Naive thymus-derived CD4-positive, alpha-beta T cell (primary cell): ENCODE measurements around the gene ST6GALNAC1. TPM values are rescaled to one million over a fixed set of nuclear protein-coding genes. Genes with fewer than 3 reads are reported as not detected.
A peak's percentile ranks its signal among the peaks of the same experiment; 100 is the strongest.
"Not testable (repeated sequence)": the region's sequence is repeated elsewhere in the genome, so short reads cannot be mapped to it uniquely, and the experiment has no call there.

Experiments used
- ATAC-seq: fragments of 150-1000 bp; cut with Tn5 transposase; 2 replicates; pipeline ENCODE4 v1.10.0; 2021; ENCODE audit warnings: mild to moderate bottlenecking, moderate library complexity
- CTCF ChIA-PET: fragments of 350-600 bp; sonication (Branson Sonifier 250); formaldehyde crosslinking; loops from one replicate; lab custom pipeline; 2021; ENCODE audit warnings: antibody characterized with exemption; lab: Charles Lee
- POLR2A ChIA-PET: fragments of 350-600 bp; sonication (Branson Sonifier 250); formaldehyde crosslinking; loops from one replicate; lab custom pipeline; 2021; ENCODE audit warnings: antibody characterized with exemption, inconsistent platforms; lab: Charles Lee
- DNase-seq, 9 donors: peaks; one replicate each; pipeline versions ENCODE4 v3.0.0 to v3.0.0-alpha.2; 2020 to 2022; ENCODE audit warnings: mixed read lengths in 1 of 9
- H3K27ac ChIP-seq: one replicate; pipeline ENCODE4 v1.7.0; 2013; ENCODE audit warnings: mild to moderate bottlenecking, low read depth, low read length, moderate library complexity
- H3K27me3 ChIP-seq, 2 donors: one replicate each; pipeline ENCODE4 v1.7.0; 2013; ENCODE audit warnings: low read length in 2 of 2, mild to moderate bottlenecking in 2 of 2, moderate library complexity in 2 of 2; ENCODE audit not compliant: control insufficient read depth in 2 of 2, insufficient read depth in 2 of 2
- H3K36me3 ChIP-seq, 3 experiments: 1 replicate in 2 of 3; 2 replicates in 1 of 3; pipeline ENCODE4 v1.7.0; 2013; ENCODE audit warnings: low read length in 3 of 3, mild to moderate bottlenecking in 3 of 3, moderate library complexity in 1 of 3; ENCODE audit not compliant: insufficient read depth in 3 of 3, control insufficient read depth in 2 of 3
- H3K4me1 ChIP-seq, 2 donors: one replicate each; pipeline ENCODE4 v1.7.0; 2013; ENCODE audit warnings: low read length in 2 of 2, mild to moderate bottlenecking in 2 of 2, moderate library complexity in 1 of 2; ENCODE audit not compliant: control insufficient read depth in 2 of 2, insufficient read depth in 2 of 2
- H3K4me3 ChIP-seq: 2 replicates; pipeline ENCODE4 v1.7.0; 2013; ENCODE audit warnings: mild to moderate bottlenecking, low read length
- H3K9me3 ChIP-seq, 3 experiments: 1 replicate in 2 of 3; 2 replicates in 1 of 3; pipeline ENCODE4 v1.7.0; 2013; ENCODE audit warnings: low read length in 3 of 3; ENCODE audit not compliant: control insufficient read depth in 2 of 3
- H3K27ac Mint-ChIP-seq, 9 donors: one replicate each; pipeline ENCODE4 v1.8.0; 2020 to 2022; ENCODE audit warnings: mixed read lengths in 9 of 9, mild to moderate bottlenecking in 8 of 9, moderate library complexity in 5 of 9, inconsistent platforms in 2 of 9
- H3K27me3 Mint-ChIP-seq, 5 donors: one replicate each; pipeline ENCODE4 v1.8.0; 2021 to 2022; ENCODE audit warnings: mixed read lengths in 5 of 5, mild to moderate bottlenecking in 1 of 5
- H3K36me3 Mint-ChIP-seq, 5 donors: one replicate each; pipeline ENCODE4 v1.8.0; 2020 to 2022; ENCODE audit warnings: mixed read lengths in 5 of 5, mild to moderate bottlenecking in 3 of 5, inconsistent platforms in 1 of 5
- H3K4me1 Mint-ChIP-seq, 7 donors: one replicate each; pipeline ENCODE4 v1.8.0; 2020 to 2022; ENCODE audit warnings: mixed read lengths in 7 of 7, mild to moderate bottlenecking in 3 of 7, inconsistent platforms in 1 of 7
- H3K4me3 Mint-ChIP-seq, 10 donors: one replicate each; pipeline ENCODE4 v1.8.0; 2020 to 2022; ENCODE audit warnings: mild to moderate bottlenecking in 10 of 10, mixed read lengths in 10 of 10, moderate library complexity in 6 of 10, inconsistent platforms in 2 of 10
- H3K9me3 Mint-ChIP-seq, 11 donors: one replicate each; pipeline ENCODE4 v1.8.0; 2020 to 2022; ENCODE audit warnings: mixed read lengths in 11 of 11, mild to moderate bottlenecking in 4 of 11, inconsistent platforms in 1 of 11, moderate library complexity in 1 of 11
- intact Hi-C, 2 donors: fragments of 100-400 bp; cut with micrococcal nuclease; formaldehyde crosslinking; loops; one replicate each; pipeline ENCODE4 v1.15.1; 2023
- polyA plus RNA-seq, 2 donors: library from polyadenylated mRNA; unstranded; fragments of 300-500 nt; fragmentation: Illumina TruSeq; gene quantifications; one replicate each; pipeline ENCODE4 v1.2.3, GENCODE V29; 2021
- total RNA-seq, 6 experiments: library from RNA in 5 of 6; stranded (reverse) in 5 of 6; gene quantifications; 1 replicate in 5 of 6; 2 replicates in 1 of 6; pipeline ENCODE4 v1.2.3 and lab custom pipeline; 2021 to 2026

The ST6GALNAC1 gene
- total and polyA plus RNA-seq, 7 experiments from 2014 or later: 1.4 to 20.7 (median 2.6) TPM

GRCh38 chr17:76636486-76637206 lies 6.9 kb downstream of the ST6GALNAC1 start:
- CTCF ChIA-PET, ATAC-seq: not testable (repeated sequence)
- POLR2A ChIA-PET: interaction anchor here (0.6 kb wide), 1 partner anchor 35 kb away, joined by 4 read pairs; no protein-coding TSS in a partner anchor

GRCh38 chr17:76635659-76636360 lies 7.7 kb downstream of the ST6GALNAC1 start:
- no peak overlapping the region for H3K4me3 Mint-ChIP-seq
- ATAC-seq: no peak
- no peaks in the 10 kb centered on the region for H3K27me3 ChIP-seq

More at GRCh38 chr17:76636486-76637206, 6.9 kb downstream of the ST6GALNAC1 start:
- H3K4me1 ChIP-seq, H3K9me3 ChIP-seq, H3K36me3 ChIP-seq, intact Hi-C loops, DNase-seq, H3K27ac Mint-ChIP-seq, H3K36me3 Mint-ChIP-seq, H3K27ac ChIP-seq, H3K4me3 ChIP-seq, H3K9me3 Mint-ChIP-seq, H3K4me3 Mint-ChIP-seq, H3K27me3 ChIP-seq: not testable (repeated sequence)
- Mint-ChIP-seq H3K27me3 (peaks cover 0 to 13% (median 0%) of the 10 kb centered on the region in 5 donors), H3K4me1 (peaks cover 0 to 22% (median 11%) of the 10 kb centered on the region in 7 donors)

GRCh38 chr17:76635039-76635438 lies 8.5 kb downstream of the ST6GALNAC1 start:
- CTCF ChIA-PET: no interaction called here
- intact Hi-C loops: no loop called here
- H3K27ac ChIP-seq: no peak overlapping the region

More at GRCh38 chr17:76635659-76636360, 7.7 kb downstream of the ST6GALNAC1 start:
- H3K4me1 ChIP-seq: no peaks in the 10 kb centered on the region
- intact Hi-C loops: no loop called here
- H3K27ac Mint-ChIP-seq: no peak overlapping the region
- CTCF ChIA-PET: no interaction called here
- no peak overlapping the region for H3K4me3 ChIP-seq
- H3K27me3 Mint-ChIP-seq: peaks cover 0 to 13% (median 0%) of the 10 kb centered on the region in 5 donors
- peaks cover 0 to 6% (median 0%) of the 10 kb centered on the region in 5 donors for H3K36me3 Mint-ChIP-seq
- no peaks in the 10 kb centered on the region for H3K9me3 ChIP-seq
- no peak for DNase-seq
- H3K4me1 Mint-ChIP-seq: peaks cover 0 to 15% (median 6%) of the 10 kb centered on the region in 7 donors
- POLR2A ChIA-PET: no interaction called here
- no peaks in the 10 kb centered on the region for H3K9me3 Mint-ChIP-seq
- H3K36me3 ChIP-seq: no peaks in the 10 kb centered on the region
- no peak overlapping the region for H3K27ac ChIP-seq

GRCh38 chr17:76633628-76634328 lies 9.8 kb downstream of the ST6GALNAC1 start:
- ChIA-PET CTCF (interaction anchor here (0.6 to 2.2 kb wide), 2 partner anchors 10 to 48 kb away, joined by 3 to 7 read pairs; no protein-coding TSS in a partner anchor), POLR2A (interaction anchor here (1.3 to 1.6 kb wide), 2 partner anchors 21 to 103 kb away, joined by 3 read pairs; no protein-coding TSS in a partner anchor)
- Mint-ChIP-seq H3K27ac (no peak overlapping the region), H3K9me3 (no peaks in the 10 kb centered on the region), H3K4me1 (peaks cover 0 to 9% (median 0%) of the 10 kb centered on the region in 7 donors), H3K4me3 (no peak overlapping the region), H3K36me3 (peaks cover 0 to 8% (median 0%) of the 10 kb centered on the region in 5 donors), H3K27me3 (peaks cover 0 to 10% (median 0%) of the 10 kb centered on the region in 5 donors)
- Histone ChIP-seq H3K9me3 (no peaks in the 10 kb centered on the region), H3K27me3 (no peaks in the 10 kb centered on the region), H3K36me3 (no peaks in the 10 kb centered on the region), H3K4me3 (no peak overlapping the region), H3K27ac (no peak overlapping the region), H3K4me1 (no peaks in the 10 kb centered on the region)
- intact Hi-C loops: no loop called here
- ATAC-seq (no peak), DNase-seq (no peak)

More at GRCh38 chr17:76635039-76635438, 8.5 kb downstream of the ST6GALNAC1 start:
- no peak overlapping the region for H3K27ac Mint-ChIP-seq
- Histone ChIP-seq H3K36me3 (no peaks in the 10 kb centered on the region), H3K9me3 (no peaks in the 10 kb centered on the region), H3K4me1 (no peaks in the 10 kb centered on the region), H3K4me3 (no peak overlapping the region), H3K27me3 (no peaks in the 10 kb centered on the region)
- H3K9me3 Mint-ChIP-seq: no peaks in the 10 kb centered on the region
- H3K27me3 Mint-ChIP-seq: peaks cover 0 to 13% (median 0%) of the 10 kb centered on the region in 5 donors
- H3K36me3 Mint-ChIP-seq: peaks cover 0 to 6% (median 0%) of the 10 kb centered on the region in 5 donors
- H3K4me1 Mint-ChIP-seq: peaks cover 0 to 11% (median 0%) of the 10 kb centered on the region in 7 donors
- ATAC-seq: no peak
- no peak overlapping the region for H3K4me3 Mint-ChIP-seq
- DNase-seq: no peak
- POLR2A ChIA-PET: interaction anchor here (1.6 kb wide), 1 partner anchor 22 kb away, joined by 3 read pairs; no protein-coding TSS in a partner anchor

GRCh38 chr17:76631821-76632565 lies 11.6 kb downstream of the ST6GALNAC1 start:
- Histone ChIP-seq H3K27ac (no peak overlapping the region), H3K27me3 (no peaks in the 10 kb centered on the region), H3K4me1 (no peaks in the 10 kb centered on the region), H3K9me3 (no peaks in the 10 kb centered on the region), H3K4me3 (no peak overlapping the region), H3K36me3 (no peaks in the 10 kb centered on the region)
- ChIA-PET POLR2A (no interaction called here), CTCF (interaction anchor here (0.6 to 1.0 kb wide), 2 partner anchors 30 to 50 kb away, joined by 3 read pairs; no protein-coding TSS in a partner anchor)
- H3K4me3 Mint-ChIP-seq: no peak overlapping the region
- peaks cover 0 to 7% (median 0%) of the 10 kb centered on the region in 7 donors for H3K4me1 Mint-ChIP-seq
- H3K36me3 Mint-ChIP-seq: peaks cover 0 to 4% (median 0%) of the 10 kb centered on the region in 5 donors
- H3K27ac Mint-ChIP-seq: peak overlapping the region in 2 of 9 donors; percentile 10 to 52
- ATAC-seq (no peak), DNase-seq (peak in 2 of 9 donors; percentile 9 to 32)
- intact Hi-C loops: no loop called here
- H3K27me3 Mint-ChIP-seq: peaks cover 0 to 12% (median 0%) of the 10 kb centered on the region in 5 donors
- no peaks in the 10 kb centered on the region for H3K9me3 Mint-ChIP-seq
